ENCODE data around the gene SLC27A2.

Gene SLC27A2

DNA sequence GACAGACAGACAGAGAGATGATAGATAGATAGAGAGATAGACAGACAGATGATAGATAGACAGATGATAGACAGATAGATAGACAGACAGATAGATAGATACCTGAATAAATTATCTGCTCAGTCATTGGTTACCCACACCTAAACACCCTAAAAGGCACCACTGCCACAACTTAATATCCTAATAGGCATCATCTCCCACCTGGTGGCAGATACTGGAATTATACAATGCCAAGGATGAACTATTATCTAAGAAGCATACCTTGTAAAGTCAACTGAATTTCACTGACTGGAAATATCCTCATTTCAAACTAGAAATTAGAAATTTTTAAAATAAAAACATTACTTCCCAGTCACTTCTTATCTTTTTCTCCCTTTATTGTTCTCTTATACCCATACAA lies 43.6 kb upstream of the SLC27A2 start:
- intact Hi-C loops (cut with DNase I; ENCODE audit: low total_unique reads) = no loop called here
- TF ChIP-seq CTCF (IDR thresholded peaks at IDR 0.05) = no peak
- H3K4me1 ChIP-seq = no peaks in the 10 kb centered on the region
- H3K4me3 ChIP-seq = no peak overlapping the region
- no peaks in the 10 kb centered on the region for H3K27me3 ChIP-seq
- no peak overlapping the region for H3K27ac ChIP-seq
- no peaks in the 10 kb centered on the region for H3K9me3 ChIP-seq
- no peaks in the 10 kb centered on the region for H3K36me3 ChIP-seq
- no peak for DNase-seq

- DNase-seq = no peak
- no peak for TF ChIP-seq CTCF (IDR thresholded peaks at IDR 0.05)
- Histone ChIP-seq H3K27me3 (no peaks in the 10 kb centered on the region), H3K27ac (no peak overlapping the region), H3K4me3 (no peak overlapping the region), H3K36me3 (no peaks in the 10 kb centered on the region), H3K9me3 (no peaks in the 10 kb centered on the region), H3K4me1 (no peaks in the 10 kb centered on the region)
- intact Hi-C loops (cut with DNase I; ENCODE audit: low total_unique reads) = loop anchor here (10.0 kb wide), 1 partner anchor 1285 kb away; no protein-coding TSS in a partner anchor
These were observed 41.9 kb upstream of the SLC27A2 start for GRCh38 chr15:50140098-50140497.

- intact Hi-C loops (cut with DNase I; ENCODE audit: low total_unique reads) = loop anchor here (10.0 kb wide), 1 partner anchor 1286 kb away; no protein-coding TSS in a partner anchor
- Histone ChIP-seq H3K9me3 (no peaks in the 10 kb centered on the region), H3K4me3 (no peak overlapping the region), H3K27ac (no peak overlapping the region), H3K4me1 (no peaks in the 10 kb centered on the region), H3K36me3 (no peaks in the 10 kb centered on the region), H3K27me3 (no peaks in the 10 kb centered on the region)
- TF ChIP-seq CTCF (IDR thresholded peaks at IDR 0.05) = no peak
- no peak for DNase-seq
These were observed 41.0 kb upstream of the SLC27A2 start for GRCh38 chr15:50140983-50141382.

GRCh38 chr15:50141856-50142255 lies 40.1 kb upstream of the SLC27A2 start:
- H3K4me1 ChIP-seq = no peaks in the 10 kb centered on the region
- no peak for TF ChIP-seq CTCF (IDR thresholded peaks at IDR 0.05)
- no peak overlapping the region for H3K27ac ChIP-seq
- intact Hi-C loops (cut with DNase I; ENCODE audit: low total_unique reads) = loop anchor here (10.0 kb wide), 1 partner anchor 1287 kb away; no protein-coding TSS in a partner anchor
- no peaks in the 10 kb centered on the region for H3K36me3 ChIP-seq
- H3K4me3 ChIP-seq = no peak overlapping the region
- no peak for DNase-seq
- no peaks in the 10 kb centered on the region for H3K9me3 ChIP-seq
- H3K27me3 ChIP-seq = no peaks in the 10 kb centered on the region

DNA sequence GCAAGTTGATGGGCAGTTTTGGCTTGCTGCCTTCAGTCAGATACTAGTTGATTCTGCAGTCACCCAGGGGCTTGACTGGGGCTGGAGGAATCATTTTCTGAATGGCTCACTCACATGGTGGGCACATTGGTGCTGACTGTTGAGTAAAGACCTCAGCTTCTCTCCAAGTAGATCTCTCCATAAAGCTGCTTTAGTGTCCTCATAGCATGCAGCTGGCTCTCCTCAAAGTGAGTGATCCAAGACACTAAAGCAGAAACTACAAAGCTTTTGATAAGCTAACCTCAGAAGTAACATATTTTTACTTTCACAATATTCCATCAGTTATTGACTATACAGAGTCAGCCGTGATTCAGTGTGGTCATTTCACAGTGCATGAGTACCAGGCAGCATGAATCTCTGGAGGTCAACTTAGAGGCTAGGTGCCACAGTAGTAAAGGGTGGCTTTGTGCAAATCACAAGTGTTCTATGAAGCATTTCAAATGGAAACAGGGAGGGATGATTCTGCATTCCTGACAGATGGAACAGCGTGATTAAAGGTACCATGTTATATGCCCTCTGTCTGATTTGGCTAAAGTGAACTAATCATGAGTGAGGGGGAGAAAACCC lies 38.6 kb upstream of the SLC27A2 start:
- no peaks in the 10 kb centered on the region for H3K4me1 ChIP-seq
- intact Hi-C loops (cut with DNase I; ENCODE audit: low total_unique reads) = loop anchor here (10.0 kb wide), 1 partner anchor 1289 kb away; no protein-coding TSS in a partner anchor

More for the DNA sequence above, 38.6 kb upstream of the SLC27A2 start:
- no peak overlapping the region for H3K4me3 ChIP-seq
- no peaks in the 10 kb centered on the region for H3K9me3 ChIP-seq
- no peaks in the 10 kb centered on the region for H3K36me3 ChIP-seq
- no peaks in the 10 kb centered on the region for H3K27me3 ChIP-seq
- no peak for DNase-seq
- H3K27ac ChIP-seq = no peak overlapping the region
- no peak for TF ChIP-seq CTCF (IDR thresholded peaks at IDR 0.05)
